ENCODE results near the gene PPIP5K2. TPM values are rescaled to one million over a fixed set of nuclear protein-coding genes. Genes with fewer than 3 reads are reported as not detected.
"Not testable (repeated sequence)": the region's sequence is repeated elsewhere in the genome, so short reads cannot be mapped to it uniquely, and the experiment has no call there.

Gene PPIP5K2
- total RNA-seq, 1 donor from 2014 or later: 24.6 TPM

GRCh38 chr5:103186152-103186551, 66.1 kb downstream of the PPIP5K2 start:
- Histone ChIP-seq H3K27ac (no peak overlapping the region), H3K9me3 (no peaks in the 10 kb centered on the region), H3K27me3 (no peaks in the 10 kb centered on the region), H3K36me3 (peaks cover 0 to 58% of the 10 kb centered on the region in 2 donors), H3K4me1 (no peaks in the 10 kb centered on the region), H3K4me3 (no peak overlapping the region)
- no peak for DNase-seq (ENCODE audit: extremely low spot score in 2 of 2)
- intact Hi-C loops (cut with DNase I): no loop called here
- TF ChIP-seq POLR2A (IDR thresholded peaks at IDR 0.05): no peak
- no peak for TF ChIP-seq POLR2AphosphoS5 (IDR thresholded peaks at IDR 0.05; ENCODE audit: insufficient read depth in 1 of 2, low read depth in 1 of 2)
- no peak for TF ChIP-seq CTCF (IDR thresholded peaks at IDR 0.05)

- TF ChIP-seq CTCF (IDR thresholded peaks at IDR 0.05): no peak
- no peak for TF ChIP-seq POLR2A (IDR thresholded peaks at IDR 0.05)
- TF ChIP-seq POLR2AphosphoS5 (IDR thresholded peaks at IDR 0.05; ENCODE audit: insufficient read depth in 1 of 2, low read depth in 1 of 2): no peak
- Histone ChIP-seq H3K36me3 (peaks cover 0 to 52% of the 10 kb centered on the region in 2 donors), H3K27ac (no peak overlapping the region), H3K4me1 (no peaks in the 10 kb centered on the region), H3K27me3 (no peaks in the 10 kb centered on the region), H3K9me3 (no peaks in the 10 kb centered on the region), H3K4me3 (no peak overlapping the region)
- no peak for DNase-seq (ENCODE audit: extremely low spot score in 2 of 2)
- intact Hi-C loops (cut with DNase I): no loop called here
These were observed 68.3 kb downstream of the PPIP5K2 start for GRCh38 chr5:103188436-103188835.

GRCh38 chr5:103203226-103203625, 83.1 kb downstream of the PPIP5K2 start:
- intact Hi-C loops (cut with DNase I): no loop called here
- H3K9me3 ChIP-seq: no peaks in the 10 kb centered on the region
- no peaks in the 10 kb centered on the region for H3K36me3 ChIP-seq
- H3K4me3 ChIP-seq: no peak overlapping the region
- no peak for DNase-seq (ENCODE audit: extremely low spot score in 2 of 2)
- no peaks in the 10 kb centered on the region for H3K27me3 ChIP-seq
- TF ChIP-seq CTCF (IDR thresholded peaks at IDR 0.05) (no peak), POLR2A (IDR thresholded peaks at IDR 0.05) (no peak), POLR2AphosphoS5 (IDR thresholded peaks at IDR 0.05; ENCODE audit: insufficient read depth in 1 of 2, low read depth in 1 of 2) (no peak)
- H3K4me1 ChIP-seq: no peaks in the 10 kb centered on the region
- H3K27ac ChIP-seq: no peak overlapping the region

- H3K27me3 ChIP-seq; DNase-seq (ENCODE audit: extremely low spot score in 2 of 2); H3K36me3 ChIP-seq; H3K4me1 ChIP-seq; H3K4me3 ChIP-seq; H3K27ac ChIP-seq; intact Hi-C loops (cut with DNase I); H3K9me3 ChIP-seq: not testable (repeated sequence)
These were observed 84.9 kb downstream of the PPIP5K2 start for GRCh38 chr5:103204990-103205389.

GRCh38 chr5:103205991-103206700, 86.0 kb downstream of the PPIP5K2 start:
- Histone ChIP-seq H3K36me3 (no peaks in the 10 kb centered on the region), H3K27ac (no peak overlapping the region), H3K4me1 (no peaks in the 10 kb centered on the region), H3K9me3 (no peaks in the 10 kb centered on the region), H3K4me3 (no peak overlapping the region), H3K27me3 (no peaks in the 10 kb centered on the region)
- intact Hi-C loops (cut with DNase I): no loop called here
- no peak for DNase-seq (ENCODE audit: extremely low spot score in 2 of 2)
- no peak for TF ChIP-seq POLR2AphosphoS5 (IDR thresholded peaks at IDR 0.05; ENCODE audit: insufficient read depth in 1 of 2, low read depth in 1 of 2)
- no peak for TF ChIP-seq CTCF (IDR thresholded peaks at IDR 0.05)
- TF ChIP-seq POLR2A (IDR thresholded peaks at IDR 0.05): no peak
